Activated CD8-positive, alpha-beta T cell treated with anti-CD3 and anti-CD28 coated beads for 36 hours (primary cell): Measurements from ENCODE around the gene DPF3. TPM values are rescaled to one million over a fixed set of nuclear protein-coding genes. Genes with fewer than 3 reads are reported as not detected.
A peak's percentile ranks its signal among the peaks of the same experiment; 100 is the strongest.

Source experiments
- ATAC-seq: fragments of 200-7000 bp; cut with Tn5 transposase; one replicate; pipeline ENCODE4 v1.10.0; 2021; ENCODE audit warnings: mild to moderate bottlenecking, moderate library complexity
- CTCF ChIA-PET: fragments of 350-600 bp; sonication (Branson Sonifier 250); formaldehyde crosslinking; loops from one replicate; lab custom pipeline; 2021; ENCODE audit warnings: antibody characterized with exemption; lab: Charles Lee
- POLR2A ChIA-PET: fragments of 350-600 bp; sonication (Branson Sonifier 250); formaldehyde crosslinking; loops from one replicate; lab custom pipeline; 2021; ENCODE audit warnings: antibody characterized with exemption; lab: Charles Lee
- DNase-seq: peaks from one replicate; pipeline ENCODE4 v3.0.0-alpha.2; 2020
- H3K27ac Mint-ChIP-seq: one replicate; pipeline ENCODE4 v1.8.0; 2021; ENCODE audit warnings: mild to moderate bottlenecking, mixed read lengths
- H3K27me3 Mint-ChIP-seq: one replicate; pipeline ENCODE4 v1.8.0; 2021; ENCODE audit warnings: mixed read lengths
- H3K36me3 Mint-ChIP-seq: one replicate; pipeline ENCODE4 v1.8.0; 2021; ENCODE audit warnings: low read depth, mixed read lengths
- H3K4me1 Mint-ChIP-seq: one replicate; pipeline ENCODE4 v1.8.0; 2021; ENCODE audit warnings: low read depth, mixed read lengths
- H3K4me3 Mint-ChIP-seq: one replicate; pipeline ENCODE4 v1.8.0; 2021; ENCODE audit warnings: mild to moderate bottlenecking, moderate library complexity, mixed read lengths
- H3K9me3 Mint-ChIP-seq: one replicate; pipeline ENCODE4 v1.8.0; 2021; ENCODE audit warnings: mixed read lengths
- CTCF ChIP-seq: fragments of 200-600 bp; IDR thresholded peaks from one replicate; pipeline ENCODE4 v1.8.0; 2022; ENCODE audit warnings: antibody characterized with exemption, mild to moderate bottlenecking
- intact Hi-C: fragments of 100-400 bp; cut with micrococcal nuclease; formaldehyde crosslinking; loops from one replicate; pipeline ENCODE4 v1.10.0; 2022
- total RNA-seq, 2 experiments: library from RNA; stranded (reverse); gene quantifications; one replicate each; pipeline ENCODE4 v1.2.3, GENCODE V29; 2021

Gene DPF3
- total RNA-seq, 2 experiments from 2014 or later, result 0.13 to 0.54 TPM

GRCh38 chr14:72808564-72808963 is 85.3 kb downstream of the DPF3 start:
- Mint-ChIP-seq H3K4me3 (no peak overlapping the region), H3K9me3 (peaks cover 6% of the 10 kb centered on the region), H3K27ac (peak overlapping the region; percentile 97), H3K36me3 (peaks cover 4% of the 10 kb centered on the region), H3K27me3 (no peaks in the 10 kb centered on the region), H3K4me1 (peaks cover 30% of the 10 kb centered on the region)
- ChIA-PET CTCF (interaction anchor here (1.4 kb wide), 1 partner anchor 13 kb away, joined by 4 read pairs; no protein-coding TSS in a partner anchor), POLR2A (no interaction called here)
- intact Hi-C loops, result no loop called here
- TF ChIP-seq CTCF, result no peak
- ATAC-seq (no peak), DNase-seq (no peak)

- no peak for TF ChIP-seq CTCF
- Mint-ChIP-seq H3K27me3 (no peaks in the 10 kb centered on the region), H3K36me3 (no peaks in the 10 kb centered on the region), H3K4me3 (no peak overlapping the region), H3K27ac (no peak overlapping the region), H3K4me1 (peaks cover 8% of the 10 kb centered on the region), H3K9me3 (no peaks in the 10 kb centered on the region)
- CTCF ChIA-PET, result no interaction called here
- intact Hi-C loops, result no loop called here
- POLR2A ChIA-PET, result no interaction called here
- DNase-seq (no peak), ATAC-seq (no peak)
These were observed 91.3 kb downstream of the DPF3 start for GRCh38 chr14:72802588-72802946.

GRCh38 chr14:72801836-72802587 is 91.9 kb downstream of the DPF3 start:
- intact Hi-C loops, result no loop called here
- DNase-seq (no peak), ATAC-seq (no peak)
- TF ChIP-seq CTCF, result no peak
- Mint-ChIP-seq H3K27me3 (no peaks in the 10 kb centered on the region), H3K27ac (peak overlapping the region; percentile 47), H3K4me3 (no peak overlapping the region), H3K9me3 (no peaks in the 10 kb centered on the region), H3K36me3 (no peaks in the 10 kb centered on the region), H3K4me1 (peaks cover 8% of the 10 kb centered on the region)
- ChIA-PET CTCF (no interaction called here), POLR2A (no interaction called here)

GRCh38 chr14:72801381-72801812 is 92.5 kb downstream of the DPF3 start:
- peak overlapping the region; percentile 47 for H3K27ac Mint-ChIP-seq
- H3K36me3 Mint-ChIP-seq, result no peaks in the 10 kb centered on the region
- no peak for TF ChIP-seq CTCF
- ChIA-PET POLR2A (interaction anchor here (1.0 kb wide), 1 partner anchor 9 kb away, joined by 3 read pairs; no protein-coding TSS in a partner anchor), CTCF (no interaction called here)
- no peaks in the 10 kb centered on the region for H3K27me3 Mint-ChIP-seq
- H3K9me3 Mint-ChIP-seq, result no peaks in the 10 kb centered on the region
- H3K4me3 Mint-ChIP-seq, result no peak overlapping the region
- ATAC-seq, result peak; percentile 95
- peaks cover 8% of the 10 kb centered on the region for H3K4me1 Mint-ChIP-seq
- peak; percentile 41 for DNase-seq
- intact Hi-C loops, result no loop called here

- Mint-ChIP-seq H3K27ac (no peak overlapping the region), H3K36me3 (no peaks in the 10 kb centered on the region), H3K27me3 (no peaks in the 10 kb centered on the region), H3K9me3 (no peaks in the 10 kb centered on the region), H3K4me1 (peaks cover 8% of the 10 kb centered on the region), H3K4me3 (no peak overlapping the region)
- intact Hi-C loops, result no loop called here
- ATAC-seq, result no peak
- no peak for TF ChIP-seq CTCF
- no peak for DNase-seq
- ChIA-PET CTCF (no interaction called here), POLR2A (interaction anchor here (0.6 to 1.0 kb wide), 2 partner anchors 10 to 1279 kb away, joined by 3 read pairs; no protein-coding TSS in a partner anchor)
These were observed 93.0 kb downstream of the DPF3 start for GRCh38 chr14:72800848-72801370.
